Stimulated activated CD8-positive, alpha-beta memory T cell treated with anti-CD3 and anti-CD28 coated beads, Interleukin-15, amount 100 ng/mL, for 24 hours (primary cell): ENCODE measurements around the gene KDM1B.
"Not testable (repeated sequence)": the region's sequence is repeated elsewhere in the genome, so short reads cannot be mapped to it uniquely, and the experiment has no call there.

ENCODE experiments used
- DNase-seq: peaks from one replicate; pipeline ENCODE4 v3.0.0-alpha.2; 2020; ENCODE audit warnings: low read depth

KDM1B gene

GRCh38 chr6:18231856-18232255, 76.6 kb downstream of the KDM1B start:
- DNase-seq, result not testable (repeated sequence)

GRCh38 chr6:18233770-18234169, 78.5 kb downstream of the KDM1B start:
- DNase-seq, result not testable (repeated sequence)

GRCh38 chr6:18234564-18234963, 79.3 kb downstream of the KDM1B start:
- no peak for DNase-seq

DNA sequence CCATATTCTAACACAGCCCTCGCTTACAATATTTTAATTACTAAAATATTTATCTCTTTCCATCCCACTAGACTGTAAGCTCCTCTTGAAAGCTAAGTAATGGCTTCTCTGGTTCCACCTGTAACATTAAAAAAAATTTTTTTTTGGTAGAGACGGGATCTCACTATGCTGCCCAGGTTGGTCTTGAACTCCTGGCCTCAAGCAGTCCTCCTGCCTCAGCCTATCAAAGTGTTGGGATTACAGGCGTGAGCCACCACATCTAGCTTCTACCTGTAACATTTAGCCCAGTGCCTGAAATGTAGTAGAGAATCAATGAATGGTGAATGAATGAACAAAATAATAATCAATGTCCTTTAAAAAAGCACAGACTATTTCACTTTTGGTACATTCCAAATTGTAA, 80.3 kb downstream of the KDM1B start:
- no peak for DNase-seq

DNA sequence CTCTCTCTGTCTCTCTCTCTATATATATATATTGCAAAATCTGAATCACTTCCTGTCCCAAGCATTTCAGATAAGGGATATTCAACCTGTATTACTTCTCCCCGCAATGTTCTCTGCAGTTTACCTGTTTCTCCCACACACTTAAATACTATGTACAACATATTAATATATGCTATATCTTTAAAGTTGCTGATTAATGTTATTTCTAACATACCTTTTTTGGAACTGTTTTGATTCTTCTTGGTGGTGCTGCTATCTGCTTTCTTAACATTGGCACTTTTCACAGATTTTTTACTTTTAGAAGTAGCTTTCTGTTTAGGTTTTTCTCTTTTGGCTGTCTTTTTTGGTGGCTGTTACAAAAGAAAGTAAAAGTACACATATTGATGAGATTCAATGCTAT, 81.9 kb downstream of the KDM1B start:
- no peak for DNase-seq

- DNase-seq, result no peak
Observed at GRCh38 chr6:18240230-18240629, 85.0 kb downstream of the KDM1B start.

DNA sequence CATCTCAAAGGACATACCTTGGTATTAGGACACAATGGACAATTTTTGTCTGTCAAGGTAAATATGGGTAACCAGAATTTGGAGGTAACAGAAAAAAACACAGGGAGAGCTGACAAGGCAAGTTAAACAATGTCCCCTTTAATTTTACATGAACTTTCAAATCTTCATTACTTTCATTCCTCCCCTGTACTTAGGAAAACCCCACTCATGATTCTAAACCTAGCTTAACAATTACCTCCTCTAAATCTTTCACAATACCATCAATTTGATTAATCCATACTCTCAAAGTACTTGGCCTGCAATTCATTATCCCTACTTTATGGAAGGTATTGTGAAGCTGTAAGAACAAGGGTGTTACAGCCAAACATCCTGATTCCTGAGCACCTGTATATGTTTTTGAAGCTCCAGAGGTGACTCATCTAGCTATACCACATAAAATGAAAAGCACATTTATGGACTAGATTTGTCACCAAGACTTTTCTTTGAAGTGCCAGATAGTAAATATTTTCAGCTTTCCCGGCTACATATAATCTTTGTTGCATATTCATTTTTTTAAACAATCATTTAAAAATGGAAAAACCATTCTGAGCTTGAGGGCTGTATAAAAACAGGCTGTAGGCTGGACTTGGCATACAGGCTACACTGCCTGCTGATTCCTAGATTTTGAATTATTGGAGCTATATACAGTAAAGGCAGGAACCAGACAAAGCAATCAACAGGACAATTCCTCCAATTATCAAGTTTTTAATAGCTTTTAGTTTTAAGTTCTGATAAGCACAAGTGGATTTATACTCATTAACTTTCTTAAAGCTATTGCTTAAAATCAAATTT, 86.2 kb downstream of the KDM1B start:
- DNase-seq, result no peak

DNA sequence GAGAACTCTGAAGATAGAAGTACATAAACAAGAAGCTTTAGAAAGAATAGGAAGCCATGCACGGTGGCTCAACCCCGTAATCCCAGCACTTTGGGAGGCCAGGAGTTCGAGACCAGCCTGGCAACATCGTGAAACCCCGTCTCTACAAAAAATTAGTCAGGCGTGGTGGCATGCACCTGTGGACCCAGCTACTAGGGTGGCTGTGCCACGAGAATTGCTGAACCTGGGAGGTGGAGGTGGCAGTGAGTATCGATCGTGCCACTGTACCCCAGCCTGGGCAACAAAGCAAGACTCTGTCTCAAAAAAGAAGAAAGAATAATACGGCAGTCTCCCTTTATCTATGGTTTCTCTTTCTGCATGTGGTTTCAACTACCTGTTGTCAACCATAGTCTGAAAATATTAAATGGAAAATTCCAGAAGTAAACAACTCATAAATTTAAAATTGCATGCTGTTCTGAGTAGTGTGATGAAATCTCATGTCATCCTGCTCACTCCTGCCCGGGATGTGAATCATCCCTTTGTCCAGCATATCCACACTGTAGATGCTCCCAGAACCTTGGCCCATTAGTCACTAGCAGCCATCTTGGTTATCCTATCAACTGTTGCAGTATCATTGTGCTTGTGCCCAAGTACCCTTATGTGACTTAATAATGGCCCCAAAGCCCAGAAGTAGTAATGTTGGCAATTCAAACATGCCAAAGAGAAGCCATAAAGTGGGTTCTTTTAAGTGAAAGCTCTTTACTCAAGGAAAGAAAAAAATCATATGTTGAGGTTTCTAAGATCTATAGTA, 87.0 kb downstream of the KDM1B start:
- DNase-seq, result no peak

DNA sequence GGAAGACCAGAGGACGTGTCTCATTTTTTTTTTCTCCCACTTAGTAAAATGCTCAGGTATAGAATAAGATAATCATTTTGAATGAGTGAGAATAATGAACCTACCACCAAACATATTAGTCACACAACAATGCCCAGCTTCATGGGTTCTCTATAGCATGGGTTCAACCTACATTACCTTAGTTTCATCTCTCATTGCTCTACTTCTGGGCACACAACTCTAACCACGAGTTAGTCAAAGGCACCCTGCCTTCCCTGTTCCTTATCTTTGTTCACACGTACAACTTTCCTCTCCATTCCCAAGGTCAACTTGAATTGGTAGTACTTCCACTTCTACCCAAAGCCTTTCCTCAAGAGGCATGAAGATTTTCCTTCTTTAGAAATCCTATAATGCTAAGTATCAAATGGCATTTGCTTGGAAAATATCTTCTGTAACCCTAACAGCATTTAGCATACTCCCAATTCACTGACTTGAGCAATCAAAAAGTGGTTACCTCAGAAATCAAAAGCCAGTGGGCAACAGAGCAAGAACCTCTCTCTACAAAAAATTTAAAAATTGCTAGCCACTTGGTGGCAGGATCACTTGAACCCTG, 88.2 kb downstream of the KDM1B start:
- no peak for DNase-seq

- no peak for DNase-seq
Observed at GRCh38 chr6:18244251-18244650, 89.0 kb downstream of the KDM1B start.

DNA sequence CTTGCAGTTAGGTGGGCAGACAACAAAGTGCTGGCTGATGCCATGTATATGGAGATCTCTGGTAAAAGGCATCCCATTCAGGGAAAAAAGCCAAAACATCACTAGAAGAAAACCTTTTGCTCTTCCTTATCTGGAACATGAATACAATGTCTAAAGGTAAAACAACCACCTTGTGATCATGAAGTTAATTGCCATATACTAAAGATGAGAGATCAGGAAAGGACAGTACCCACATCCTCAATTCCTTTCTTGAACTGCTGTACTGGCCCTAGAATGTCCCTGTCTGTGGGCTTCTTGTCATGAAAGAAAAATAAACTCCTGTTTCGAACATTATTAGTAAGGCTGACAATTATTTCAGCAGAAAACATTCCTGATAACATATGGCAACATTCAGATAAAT, 89.9 kb downstream of the KDM1B start:
- DNase-seq, result no peak

DNA sequence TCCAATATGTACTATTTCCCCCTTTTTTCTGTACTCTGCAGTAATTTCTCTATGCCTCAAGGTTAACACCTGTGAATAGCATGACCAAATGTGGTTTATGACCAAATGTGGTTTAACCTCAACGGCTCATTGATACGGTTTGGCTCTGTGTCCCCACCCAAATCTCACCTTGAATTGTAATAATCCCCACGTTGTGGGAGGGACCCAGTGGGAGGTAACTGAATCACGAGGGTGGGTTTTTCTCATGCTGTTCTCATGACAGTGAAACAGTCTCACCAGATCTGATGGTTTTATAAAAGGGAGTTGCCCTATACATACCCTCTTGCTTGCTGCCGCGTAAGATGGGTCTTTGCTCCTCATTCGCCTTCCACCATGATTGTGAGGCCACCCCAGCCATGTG, 90.4 kb downstream of the KDM1B start:
- DNase-seq, result no peak

DNA sequence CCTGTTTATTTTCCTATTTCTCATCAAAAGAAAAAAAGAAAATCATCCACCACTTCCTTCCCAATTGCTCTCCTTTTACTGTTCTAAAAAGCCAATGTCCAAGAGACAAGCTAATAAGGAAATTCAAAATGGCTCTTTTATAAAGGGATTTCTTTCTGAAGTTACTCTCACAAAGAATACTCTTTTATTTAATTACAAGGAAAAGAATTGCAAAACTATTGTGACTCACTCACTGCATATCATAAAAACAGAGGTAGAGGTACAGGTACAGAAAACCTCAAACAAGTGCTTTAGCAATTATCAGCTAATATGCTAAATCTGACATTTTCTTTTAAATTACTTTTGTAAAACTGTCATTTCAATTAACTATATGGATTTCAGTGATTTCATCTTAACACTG, 91.0 kb downstream of the KDM1B start:
- no peak for DNase-seq

- no peak for DNase-seq
Observed at GRCh38 chr6:18247002-18247401, 91.8 kb downstream of the KDM1B start.

- no peak for DNase-seq
Observed at GRCh38 chr6:18248698-18249097, 93.5 kb downstream of the KDM1B start.

GRCh38 chr6:18249271-18249670, 94.0 kb downstream of the KDM1B start:
- no peak for DNase-seq

GRCh38 chr6:18253635-18254034, 98.4 kb downstream of the KDM1B start:
- DNase-seq, result no peak

DNA sequence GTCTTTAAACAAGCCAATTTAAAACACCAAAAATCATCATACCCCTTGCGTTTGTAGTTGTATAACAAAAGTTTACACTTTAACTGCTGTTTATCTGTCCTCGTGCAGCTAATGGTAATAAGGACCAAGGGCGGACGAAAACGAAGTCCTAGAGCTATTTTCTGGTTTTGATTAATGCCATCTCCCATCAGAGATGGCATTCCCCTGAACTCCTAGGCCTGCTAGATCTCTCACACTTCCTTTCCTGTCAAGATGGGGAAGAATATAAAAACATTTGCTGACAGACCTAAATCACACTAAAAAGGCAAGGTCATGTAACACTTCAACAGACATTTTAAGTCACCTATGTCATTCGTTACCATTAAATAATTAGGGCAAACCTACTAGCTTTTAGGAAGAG, 99.6 kb downstream of the KDM1B start:
- DNase-seq, result no peak

DNA sequence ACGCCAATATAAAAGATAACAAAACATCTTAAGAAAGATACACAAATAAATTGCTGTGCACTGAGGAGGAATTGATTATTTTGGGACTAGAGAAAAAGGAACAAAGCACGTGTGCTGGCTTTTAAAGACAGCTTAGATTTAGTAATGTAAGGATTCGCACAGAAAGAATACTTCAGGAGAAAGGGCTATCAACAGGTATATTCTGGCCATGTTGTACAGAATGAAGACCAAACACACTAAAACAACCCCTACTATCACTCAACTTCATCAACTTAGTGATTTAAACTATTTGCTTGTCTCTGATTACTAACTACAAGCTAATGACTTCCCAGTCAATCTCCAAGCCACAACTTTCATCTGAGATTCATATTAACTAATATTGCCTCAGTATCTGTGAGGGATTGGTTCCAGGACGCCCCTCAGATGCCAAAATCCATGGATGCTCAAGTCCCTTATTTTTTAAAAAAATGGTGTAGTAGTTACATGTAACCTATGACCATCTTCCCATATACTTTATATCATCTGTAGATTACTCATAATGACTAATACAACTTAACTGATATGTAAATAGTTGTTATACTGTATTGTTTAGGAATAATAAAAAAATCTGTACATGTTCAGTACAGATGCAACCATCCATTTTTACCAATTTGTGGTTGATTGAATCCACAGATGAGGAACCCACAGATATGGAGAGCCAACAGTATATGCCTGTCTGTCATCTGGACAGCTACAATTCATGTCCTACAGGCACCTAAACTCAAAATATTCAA, 104.6 kb downstream of the KDM1B start:
- no peak for DNase-seq

GRCh38 chr6:18260448-18261106, 105.4 kb downstream of the KDM1B start:
- DNase-seq, result no peak

- no peak for DNase-seq
Observed at GRCh38 chr6:18261877-18262276, 106.7 kb downstream of the KDM1B start.
